ENCODE results near the gene PRR19.
"Not testable (repeated sequence)": the region's sequence is repeated elsewhere in the genome, so short reads cannot be mapped to it uniquely, and the experiment has no call there.

PRR19 gene

GRCh38 chr19:42333018-42333417 lies 31.1 kb downstream of the PRR19 start:
- H3K4me1 Mint-ChIP-seq, result peaks cover 28% of the 10 kb centered on the region
- TF ChIP-seq CTCF (IDR thresholded peaks at IDR 0.05), result no peak
- no peaks in the 10 kb centered on the region for H3K9me3 Mint-ChIP-seq
- no peak for DNase-seq
- no peak overlapping the region for H3K4me3 Mint-ChIP-seq
- peaks cover 7% of the 10 kb centered on the region for H3K27me3 Mint-ChIP-seq (ENCODE audit: low read depth, poor library complexity)
- H3K27ac Mint-ChIP-seq, result no peak overlapping the region
- peaks cover 3% of the 10 kb centered on the region for H3K36me3 Mint-ChIP-seq (ENCODE audit: low read depth)

GRCh38 chr19:42333975-42334696 lies 32.2 kb downstream of the PRR19 start:
- H3K4me3 Mint-ChIP-seq, result no peak overlapping the region
- peaks cover 13% of the 10 kb centered on the region for H3K36me3 Mint-ChIP-seq (ENCODE audit: low read depth)
- no peak for DNase-seq
- H3K9me3 Mint-ChIP-seq, result no peaks in the 10 kb centered on the region
- TF ChIP-seq CTCF (IDR thresholded peaks at IDR 0.05), result no peak
- H3K27ac Mint-ChIP-seq, result no peak overlapping the region
- peaks cover 17% of the 10 kb centered on the region for H3K4me1 Mint-ChIP-seq
- peaks cover under 1% of the 10 kb centered on the region for H3K27me3 Mint-ChIP-seq (ENCODE audit: low read depth, poor library complexity)

- Mint-ChIP-seq H3K36me3 (ENCODE audit: low read depth) (peaks cover 18% of the 10 kb centered on the region), H3K4me1 (peaks cover 10% of the 10 kb centered on the region), H3K9me3 (no peaks in the 10 kb centered on the region), H3K4me3 (no peak overlapping the region), H3K27me3 (ENCODE audit: low read depth, poor library complexity) (no peaks in the 10 kb centered on the region), H3K27ac (no peak overlapping the region)
- TF ChIP-seq CTCF (IDR thresholded peaks at IDR 0.05), result no peak
- no peak for DNase-seq
Observed at GRCh38 chr19:42334697-42335373, 32.9 kb downstream of the PRR19 start.

GRCh38 chr19:42335374-42335936 lies 33.5 kb downstream of the PRR19 start:
- Mint-ChIP-seq H3K27ac (no peak overlapping the region), H3K27me3 (ENCODE audit: low read depth, poor library complexity) (no peaks in the 10 kb centered on the region), H3K9me3 (no peaks in the 10 kb centered on the region), H3K36me3 (ENCODE audit: low read depth) (peaks cover 18% of the 10 kb centered on the region), H3K4me1 (peaks cover 3% of the 10 kb centered on the region), H3K4me3 (no peak overlapping the region)
- TF ChIP-seq CTCF (IDR thresholded peaks at IDR 0.05), result no peak
- DNase-seq, result no peak

- Mint-ChIP-seq H3K4me3 (no peak overlapping the region), H3K9me3 (no peaks in the 10 kb centered on the region), H3K27ac (no peak overlapping the region), H3K36me3 (ENCODE audit: low read depth) (peaks cover 18% of the 10 kb centered on the region), H3K27me3 (ENCODE audit: low read depth, poor library complexity) (no peaks in the 10 kb centered on the region), H3K4me1 (no peaks in the 10 kb centered on the region)
- TF ChIP-seq CTCF (IDR thresholded peaks at IDR 0.05), result no peak
- DNase-seq, result no peak
Observed at GRCh38 chr19:42335971-42336370, 34.0 kb downstream of the PRR19 start.

GRCh38 chr19:42339126-42339860 lies 37.4 kb downstream of the PRR19 start:
- H3K4me1 Mint-ChIP-seq; DNase-seq; H3K27ac Mint-ChIP-seq; H3K4me3 Mint-ChIP-seq; H3K27me3 Mint-ChIP-seq (ENCODE audit: low read depth, poor library complexity); H3K9me3 Mint-ChIP-seq: not testable (repeated sequence)
- H3K36me3 Mint-ChIP-seq (ENCODE audit: low read depth), result peaks cover 31% of the 10 kb centered on the region

- not testable (repeated sequence) for H3K4me3 Mint-ChIP-seq; H3K27ac Mint-ChIP-seq; H3K4me1 Mint-ChIP-seq; DNase-seq; H3K27me3 Mint-ChIP-seq (ENCODE audit: low read depth, poor library complexity); H3K9me3 Mint-ChIP-seq
- H3K36me3 Mint-ChIP-seq (ENCODE audit: low read depth), result peaks cover 35% of the 10 kb centered on the region
Observed at GRCh38 chr19:42339922-42340321, 38.0 kb downstream of the PRR19 start.
